NT2/D1 (cell line): ENCODE measurements around the gene NR2E1.

Experiments
- DNase-seq: peaks from one replicate; pipeline ENCODE4 v3.0.0-alpha.2; 2011; ENCODE audit warnings: low read depth, low spot score
- H3K27me3 ChIP-seq: 2 replicates; pipeline ENCODE4 v1.6.0; 2011; ENCODE audit warnings: mild to moderate bottlenecking; ENCODE audit not compliant: insufficient read length, insufficient read depth
- H3K36me3 ChIP-seq: 2 replicates; pipeline ENCODE4 v1.6.1; 2011; ENCODE audit warnings: mild to moderate bottlenecking, low read length, mixed read lengths; ENCODE audit not compliant: insufficient read depth, insufficient read length
- H3K4me1 ChIP-seq: 2 replicates; pipeline ENCODE4 v1.5.1; 2011; ENCODE audit not compliant: insufficient read depth, insufficient read length
- H3K4me3 ChIP-seq: 2 replicates; pipeline ENCODE4 v1.5.1; 2011; ENCODE audit warnings: low read depth; ENCODE audit not compliant: insufficient read length
- H3K9ac ChIP-seq: 2 replicates; pipeline ENCODE4 v1.6.0; 2011; ENCODE audit warnings: low read depth; ENCODE audit not compliant: insufficient read length
- H3K9me3 ChIP-seq: 2 replicates; pipeline ENCODE4 v1.5.1; 2011; ENCODE audit warnings: mild to moderate bottlenecking, low read length; ENCODE audit not compliant: insufficient read depth
- SUZ12 ChIP-seq: IDR thresholded peaks from 2 replicates; pipeline ENCODE4 v1.6.1; 2011; ENCODE audit not compliant: insufficient read length, insufficient read depth; ENCODE audit errors: extremely low read depth
- YY1 ChIP-seq: IDR thresholded peaks from 2 replicates; pipeline ENCODE4 v1.6.1; 2011; ENCODE audit not compliant: insufficient read length, insufficient read depth
- ZNF274 ChIP-seq: IDR thresholded peaks from 2 replicates; pipeline ENCODE4 v1.6.1; 2011; ENCODE audit warnings: mild to moderate bottlenecking, low read depth, low read length

The NR2E1 gene

GRCh38 chr6:108228416-108228815 is 62.6 kb downstream of the NR2E1 start:
- no peak overlapping the region for H3K9ac ChIP-seq
- no peaks in the 10 kb centered on the region for H3K9me3 ChIP-seq
- H3K4me1 ChIP-seq, result no peaks in the 10 kb centered on the region
- no peak for TF ChIP-seq ZNF274
- no peaks in the 10 kb centered on the region for H3K36me3 ChIP-seq
- DNase-seq, result no peak
- no peaks in the 10 kb centered on the region for H3K27me3 ChIP-seq
- no peak overlapping the region for H3K4me3 ChIP-seq

- H3K27me3 ChIP-seq, result no peaks in the 10 kb centered on the region
- TF ChIP-seq ZNF274 (no peak), SUZ12 (no peak), YY1 (no peak)
- DNase-seq, result no peak
These were observed 69.3 kb downstream of the NR2E1 start for GRCh38 chr6:108235127-108235526.

GRCh38 chr6:108236791-108237190 is 71.0 kb downstream of the NR2E1 start:
- TF ChIP-seq SUZ12 (no peak), ZNF274 (no peak), YY1 (no peak)
- H3K4me1 ChIP-seq, result no peaks in the 10 kb centered on the region
- no peak for DNase-seq

More at GRCh38 chr6:108235127-108235526, 69.3 kb downstream of the NR2E1 start:
- Histone ChIP-seq H3K36me3 (peaks cover 4% of the 10 kb centered on the region), H3K9ac (no peak overlapping the region), H3K4me3 (no peak overlapping the region), H3K9me3 (no peaks in the 10 kb centered on the region), H3K4me1 (no peaks in the 10 kb centered on the region)

GRCh38 chr6:108238322-108238721 is 72.5 kb downstream of the NR2E1 start:
- peaks cover 8% of the 10 kb centered on the region for H3K9me3 ChIP-seq
- no peak overlapping the region for H3K4me3 ChIP-seq
- no peak for TF ChIP-seq ZNF274
- TF ChIP-seq SUZ12, result no peak
- H3K4me1 ChIP-seq, result no peaks in the 10 kb centered on the region
- H3K9ac ChIP-seq, result no peak overlapping the region
- no peak for DNase-seq
- no peaks in the 10 kb centered on the region for H3K27me3 ChIP-seq
- H3K36me3 ChIP-seq, result peaks cover 6% of the 10 kb centered on the region

More at GRCh38 chr6:108236791-108237190, 71.0 kb downstream of the NR2E1 start:
- Histone ChIP-seq H3K36me3 (peaks cover 6% of the 10 kb centered on the region), H3K9ac (no peak overlapping the region), H3K27me3 (no peaks in the 10 kb centered on the region), H3K4me3 (no peak overlapping the region), H3K9me3 (no peaks in the 10 kb centered on the region)
